DMS153 (cell line): ENCODE results near the gene RUBCNL.

ENCODE experiments used
- DNase-seq: peaks from one replicate; lab custom pipeline; 2025; lab: John Stamatoyannopoulos, UW

The RUBCNL gene

DNA sequence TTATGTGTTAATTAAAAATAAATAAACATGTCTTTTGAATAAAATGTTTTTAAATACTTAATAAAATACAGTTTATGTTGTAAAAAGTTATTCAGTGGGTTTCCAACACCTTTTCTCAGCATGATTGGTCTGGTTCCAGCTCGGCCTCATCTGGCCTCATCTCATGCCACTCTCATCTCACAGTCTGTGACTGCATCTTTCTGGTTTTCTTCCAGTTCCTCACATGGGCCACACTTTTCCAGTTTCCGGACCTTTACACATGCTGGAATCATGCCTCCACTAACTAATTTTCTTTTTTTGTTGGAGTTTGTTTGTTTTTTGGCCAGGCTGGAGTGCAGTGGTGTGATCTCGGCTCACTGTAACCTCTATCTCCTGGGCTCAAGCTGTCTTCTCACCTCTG is 82.5 kb downstream of the RUBCNL start:
- no peak for DNase-seq

GRCh38 chr13:46303742-46304385 is 83.2 kb downstream of the RUBCNL start:
- DNase-seq = no peak

- DNase-seq = no peak
These were observed 89.7 kb downstream of the RUBCNL start for GRCh38 chr13:46297361-46297811.

- no peak for DNase-seq
These were observed 90.1 kb downstream of the RUBCNL start for GRCh38 chr13:46296921-46297320.

- DNase-seq = no peak
These were observed 90.8 kb downstream of the RUBCNL start for GRCh38 chr13:46296115-46296822.

- DNase-seq = no peak
These were observed 91.4 kb downstream of the RUBCNL start for GRCh38 chr13:46295491-46296114.

DNA sequence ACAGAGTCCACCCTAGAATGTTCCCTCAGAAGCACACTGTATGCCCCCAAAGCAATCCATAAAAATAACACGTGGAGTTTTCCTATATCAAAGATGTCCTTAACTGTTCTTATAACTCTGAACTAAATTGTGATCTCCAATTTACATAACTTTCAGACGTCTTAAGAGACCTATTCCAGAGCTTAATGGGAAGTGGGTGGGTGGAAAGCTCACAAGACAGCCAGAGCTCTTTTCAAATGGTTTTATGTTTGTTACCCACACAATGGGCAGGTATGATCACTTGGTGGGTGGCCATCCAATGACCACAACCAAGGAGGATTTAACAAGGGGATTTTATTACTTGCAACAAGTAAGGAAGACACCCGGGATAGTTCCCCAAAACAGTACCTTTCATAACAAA is 93.6 kb downstream of the RUBCNL start:
- DNase-seq = no peak
